K562 (cell line): ENCODE data around the gene ACCSL. TPM values are rescaled to one million over a fixed set of nuclear protein-coding genes. Genes with fewer than 3 reads are reported as not detected.
A peak's percentile ranks its signal among the peaks of the same experiment; 100 is the strongest.

Source experiments
- ARID1B ChIP-seq: fragments of 450-650 bp; IDR thresholded peaks from 2 replicates; pipeline ENCODE4 v1.6.1; 2016; ENCODE audit warnings: antibody characterized with exemption, mild to moderate bottlenecking, inconsistent platforms
- ELF4 ChIP-seq: fragments of 450-650 bp; formaldehyde crosslinking; IDR thresholded peaks from 2 replicates; pipeline ENCODE4 v1.4.0; 2022; ENCODE audit warnings: missing genetic modification characterization
- FOXA3 ChIP-seq, 2 experiments: fragments of 450-650 bp in 1 of 2; sonication (generic) in 1 of 2; formaldehyde crosslinking; IDR thresholded peaks in 1 of 2; conservative IDR thresholded peaks in 1 of 2; 2 replicates each; pipeline versions ENCODE4 v1.4.0 to v1.8.0; 2020 to 2022; ENCODE audit warnings: mild to moderate bottlenecking in 2 of 2, missing genetic modification reagents in 1 of 2
- MYNN ChIP-seq, 2 experiments: sonication (generic); formaldehyde crosslinking in 1 of 2; IDR thresholded peaks; 2 replicates each; pipeline versions ENCODE4 v1.5.0 to v1.6.1; 2016 to 2020; ENCODE audit warnings: antibody characterized with exemption in 1 of 2, missing genetic modification reagents in 1 of 2
- NRF1 ChIP-seq, 2 experiments: fragments of 450-650 bp; IDR thresholded peaks in 1 of 2; conservative IDR thresholded peaks in 1 of 2; 2 replicates each; pipeline ENCODE4 v1.6.1; 2014; ENCODE audit warnings: mild to moderate bottlenecking in 2 of 2
- PHF8 ChIP-seq: fragments of 200-600 bp; sonication (generic); IDR thresholded peaks from 2 replicates; pipeline ENCODE4 v1.6.1; 2012; ENCODE audit warnings: mixed run types, mild to moderate bottlenecking, inconsistent platforms, low read length, moderate library complexity, borderline replicate concordance
- SFPQ ChIP-seq: fragments of 200-400 bp; formaldehyde crosslinking; IDR thresholded peaks from 2 replicates; pipeline ENCODE4 v1.6.1; 2017; ENCODE audit warnings: mild to moderate bottlenecking, low read depth, low read length, moderate library complexity
- SMAD2 ChIP-seq: fragments of 150-350 bp; IDR thresholded peaks from 2 replicates; pipeline ENCODE4 v1.6.1; 2014; ENCODE audit warnings: low read depth, mild to moderate bottlenecking, low read length
- SMAD4 ChIP-seq: fragments of 250-450 bp; sonication (Bioruptor Pico); conservative IDR thresholded peaks from 2 replicates; pipeline ENCODE4 v1.8.0; 2021; ENCODE audit warnings: inconsistent platforms, mild to moderate bottlenecking, moderate library complexity
- SPI1 ChIP-seq: IDR thresholded peaks from 2 replicates; pipeline ENCODE4 v1.6.1; 2011; ENCODE audit warnings: low read depth, low read length, control low read depth, borderline replicate concordance
- ZEB2 ChIP-seq: fragments of 450-650 bp; IDR thresholded peaks from 2 replicates; pipeline ENCODE4 v1.6.1; 2016
- ZHX1 ChIP-seq: fragments of 150-350 bp; conservative IDR thresholded peaks from 2 replicates; pipeline ENCODE4 v1.6.1; 2014; ENCODE audit warnings: low read length
- ZNF140 ChIP-seq: fragments of 250-450 bp; sonication (Bioruptor Pico); IDR thresholded peaks from 2 replicates; pipeline ENCODE4 v1.8.0; 2021; ENCODE audit warnings: moderate library complexity, mild to moderate bottlenecking, inconsistent platforms
- ZNF316 ChIP-seq: fragments of 450-650 bp; IDR thresholded peaks from 2 replicates; pipeline ENCODE4 v1.6.1; 2016
- ZNF354B ChIP-seq: fragments of 250-450 bp; sonication (Bioruptor Pico); IDR thresholded peaks from 2 replicates; pipeline ENCODE4 v1.4.0; 2020
- ZNF639 ChIP-seq, 2 experiments: fragments of 200-800 bp in 1 of 2; sonication (Bioruptor generic) in 1 of 2; sonication (generic) in 1 of 2; formaldehyde crosslinking in 1 of 2; IDR thresholded peaks in 1 of 2; conservative IDR thresholded peaks in 1 of 2; 2 replicates each; pipeline versions ENCODE4 v1.5.0 to v1.6.1; 2016 to 2020; ENCODE audit warnings: missing compliant biosample characterization in 1 of 2, missing genetic modification characterization in 1 of 2, missing genetic modification reagents in 1 of 2
- polyA plus RNA-seq, 8 experiments: library from polyadenylated mRNA; depleted of rRNA in 4 of 8; stranded (reverse) in 5 of 8; unstranded in 3 of 8; fragments of >200 nt; fragmentation: Nextera tagmentation in 2 of 8; fragmentation: Illumina TruSeq in 1 of 8; extraction: Ambion mirVana in 2 of 8; extraction: Trizol in 1 of 8; gene quantifications; 2 replicates each; pipeline versions ENCODE4 v1.2.1 to v1.2.3, GENCODE V29; 2011 to 2014; ENCODE audit warnings: inconsistent platforms in 1 of 8, missing spikeins in 1 of 8
- total RNA-seq, 7 experiments: library from RNA; depleted of rRNA in 6 of 7; stranded (reverse); fragments of >200 nt in 6 of 7; fragmentation: Illumina TruSeq in 2 of 7; extraction: Trizol in 2 of 7; gene quantifications; 2 replicates each; pipeline versions ENCODE4 v1.2.1 to v1.2.3, GENCODE V29; 2011 to 2021; ENCODE audit warnings: low replicate concordance in 1 of 7
- TF ChIP-seq, protein P1 (sequence below), 2 experiments: IDR thresholded peaks in 1 of 2; conservative IDR thresholded peaks in 1 of 2; 2 replicates each; pipeline ENCODE4 v1.6.1; 2016; ENCODE audit warnings: low read depth in 2 of 2, mild to moderate bottlenecking in 1 of 2, missing compliant biosample characterization in 1 of 2, missing genetic modification characterization in 1 of 2, moderate library complexity in 1 of 2

The ACCSL gene
- total and polyA plus RNA-seq, 9 of the 15 experiments (the other 6 are each of a cell fraction or from before 2014, with no cell fraction given), result not detected

DNA sequence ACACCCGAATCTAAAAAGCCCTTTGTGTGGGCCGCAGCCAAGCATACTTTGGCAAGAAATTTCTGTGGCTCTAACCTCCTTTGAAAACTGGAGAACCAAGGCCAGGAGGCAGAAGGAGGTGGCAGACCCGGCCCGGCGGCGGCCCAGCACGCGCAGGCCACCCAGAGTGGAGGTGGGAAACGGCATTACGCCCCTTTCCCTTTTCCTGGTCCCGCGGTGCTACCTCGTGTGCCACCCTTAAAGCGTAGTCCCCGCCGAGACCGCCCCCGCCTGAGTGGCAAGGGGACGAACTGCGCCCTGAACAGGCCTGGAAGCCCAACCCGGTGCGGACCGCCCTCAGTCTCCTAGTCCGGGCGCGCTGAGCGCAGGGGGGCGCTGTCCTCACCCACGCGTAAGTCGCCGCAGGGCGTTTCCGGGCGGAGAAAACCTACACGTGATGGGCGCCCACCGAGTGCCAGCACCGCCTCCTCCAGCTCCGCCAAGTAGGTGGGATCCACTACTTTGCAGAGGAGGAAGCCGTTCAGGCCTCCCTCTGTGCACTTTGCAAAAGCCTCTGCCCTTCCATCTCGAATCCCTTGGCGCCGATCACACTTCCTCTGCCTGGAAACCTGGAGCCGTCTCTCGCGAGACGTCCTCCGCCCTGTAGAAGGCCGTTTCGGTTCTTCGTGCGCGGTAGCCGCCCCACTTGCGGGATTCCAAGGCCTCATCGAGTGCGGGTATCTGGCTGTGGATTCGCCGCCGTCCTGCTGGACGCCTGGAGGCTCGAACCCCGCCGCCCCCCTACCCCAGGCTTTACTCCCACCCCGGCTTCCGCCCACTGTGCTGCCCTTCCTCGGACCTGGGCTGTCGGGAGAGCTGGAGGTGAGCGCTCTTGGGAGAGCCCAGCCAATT lies 18.3 kb downstream of the ACCSL start, which contains the start of gene ACCS (continued):
- TF ChIP-seq FOXA3 (CRISPR knock-in tag; conservative IDR thresholded peaks at IDR 0.05 in 1 of 2, IDR thresholded peaks at IDR 0.05 in 1 of 2) (no peak; a peak in 1 of 4 replicates), NRF1 (conservative IDR thresholded peaks at IDR 0.05 in 1 of 2, IDR thresholded peaks at IDR 0.05 in 1 of 2) (peak; percentile 62 to 68), ZNF354B (CRISPR knock-in tag) (no peak), ZNF316 (no peak), PHF8 (peak; percentile 90), MYNN (IDR thresholded peaks at IDR 0.05) (peak; percentile 71; the same call in 1 of the 2 replicates), MYNN (CRISPR knock-in tag; IDR thresholded peaks at IDR 0.05) (no peak), SMAD4 (CRISPR knock-in tag) (peak; percentile 81), SMAD2 (no peak), ZEB2 (0 out of 2 replicates have a peak, but pooled peaks have one; percentile 6), ZHX1 (no peak), ZNF639 (CRISPR knock-in tag; conservative IDR thresholded peaks at IDR 0.05 in 1 of 2, IDR thresholded peaks at IDR 0.05 in 1 of 2) (0 out of 4 replicates have a peak, but pooled peaks of 1 of the 2 experiments have one; percentile 18), SFPQ (no peak), ZNF140 (CRISPR knock-in tag) (no peak), SPI1 (peak; percentile 86), ELF4 (CRISPR knock-in tag) (no peak), ARID1B (peak; percentile 59)
- TF ChIP-seq, protein P1, sequence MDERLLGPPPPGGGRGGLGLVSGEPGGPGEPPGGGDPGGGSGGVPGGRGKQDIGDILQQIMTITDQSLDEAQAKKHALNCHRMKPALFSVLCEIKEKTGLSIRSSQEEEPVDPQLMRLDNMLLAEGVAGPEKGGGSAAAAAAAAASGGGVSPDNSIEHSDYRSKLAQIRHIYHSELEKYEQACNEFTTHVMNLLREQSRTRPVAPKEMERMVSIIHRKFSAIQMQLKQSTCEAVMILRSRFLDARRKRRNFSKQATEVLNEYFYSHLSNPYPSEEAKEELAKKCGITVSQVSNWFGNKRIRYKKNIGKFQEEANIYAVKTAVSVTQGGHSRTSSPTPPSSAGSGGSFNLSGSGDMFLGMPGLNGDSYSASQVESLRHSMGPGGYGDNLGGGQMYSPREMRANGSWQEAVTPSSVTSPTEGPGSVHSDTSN (CRISPR knock-in tag; IDR thresholded peaks at IDR 0.05; ENCODE audit: low read depth), result no peak
- TF ChIP-seq, protein P1 (tag; conservative IDR thresholded peaks at IDR 0.05; ENCODE audit: low read depth), result no peak
